GM21367 (cell line): ENCODE data around the gene PHF23.

Experiments used
- ATAC-seq: cut with Tn5 transposase; IDR thresholded peaks from one replicate; pipeline ENCODE4 v1.9.1; 2021; ENCODE audit not compliant: unreplicated experiment

The PHF23 gene

GRCh38 chr17:7239091-7240027, at the start of gene PHF23:
Gene PHF23 (minus strand): TSS chr17:7239457. CDS start chr17:7239279, 178 bp downstream.
- ATAC-seq = peak; percentile 29

GRCh38 chr17:7285679-7286078, 46.4 kb upstream of the PHF23 start:
- ATAC-seq = no peak

GRCh38 chr17:7284911-7285310, 45.7 kb upstream of the PHF23 start:
- ATAC-seq = no peak

GRCh38 chr17:7283471-7284216, 44.4 kb upstream of the PHF23 start:
- no peak for ATAC-seq

GRCh38 chr17:7282752-7283321, 43.6 kb upstream of the PHF23 start:
- ATAC-seq = no peak

GRCh38 chr17:7281953-7282751, 42.9 kb upstream of the PHF23 start:
- no peak for ATAC-seq

- no peak for ATAC-seq
Measured at GRCh38 chr17:7281074-7281952, 42.1 kb upstream of the PHF23 start, which contains the start of gene SLC2A4. Gene SLC2A4 (plus strand): TSS chr17:7281718. CDS start chr17:7281935, 217 bp downstream.

- ATAC-seq = peak; percentile 48
Measured at GRCh38 chr17:7280519-7281073, 41.3 kb upstream of the PHF23 start.

GRCh38 chr17:7279448-7279847, 40.2 kb upstream of the PHF23 start:
- no peak for ATAC-seq

- ATAC-seq = no peak
Measured at GRCh38 chr17:7266784-7267183, 27.5 kb upstream of the PHF23 start.

- no peak for ATAC-seq
Measured at GRCh38 chr17:7263801-7264078, 24.5 kb upstream of the PHF23 start.

GRCh38 chr17:7262935-7263800, 23.9 kb upstream of the PHF23 start:
- no peak for ATAC-seq

- ATAC-seq = no peak
Measured at GRCh38 chr17:7262192-7262934, 23.1 kb upstream of the PHF23 start, which contains the start of gene CLDN7. Gene CLDN7 (minus strand): TSS chr17:7262478. CDS start chr17:7262043, 435 bp downstream.

- no peak for ATAC-seq
Measured at GRCh38 chr17:7261379-7262191, 22.3 kb upstream of the PHF23 start.

GRCh38 chr17:7260651-7261378, 21.6 kb upstream of the PHF23 start:
- no peak for ATAC-seq

- ATAC-seq = no peak
Measured at GRCh38 chr17:7260151-7260550, 20.9 kb upstream of the PHF23 start.

GRCh38 chr17:7259555-7259889, 20.3 kb upstream of the PHF23 start:
- ATAC-seq = no peak
